H9 (cell line): ENCODE data around the gene TMEM242. TPM values are rescaled to one million over a fixed set of nuclear protein-coding genes. Genes with fewer than 3 reads are reported as not detected.

Experiments
- DNase-seq: peaks from one replicate; pipeline ENCODE4 v3.0.0-alpha.2; 2017
- H2AFZ ChIP-seq: one replicate; pipeline ENCODE4 v1.6.1; 2013; ENCODE audit warnings: mild to moderate bottlenecking, low read length, control low read depth, moderate library complexity
- H2AK5ac ChIP-seq: 2 replicates; pipeline ENCODE4 v1.6.1; 2013; ENCODE audit warnings: low read length, control low read depth, mixed read lengths; ENCODE audit not compliant: insufficient read length
- H2BK120ac ChIP-seq: one replicate; pipeline ENCODE4 v1.6.1; 2013; ENCODE audit warnings: low read depth, mild to moderate bottlenecking, low read length, control low read depth, inconsistent platforms; ENCODE audit not compliant: poor library complexity, severe bottlenecking
- H2BK12ac ChIP-seq: 2 replicates; pipeline ENCODE4 v1.6.1; 2013; ENCODE audit warnings: low read length, control low read depth, mixed read lengths, low read depth; ENCODE audit not compliant: insufficient read length
- H2BK15ac ChIP-seq: 2 replicates; pipeline ENCODE4 v1.6.1; 2013; ENCODE audit warnings: low read depth, low read length, control low read depth
- H2BK20ac ChIP-seq: one replicate; pipeline ENCODE4 v1.6.1; 2013; ENCODE audit warnings: low read depth, mild to moderate bottlenecking, low read length, control low read depth, inconsistent platforms; ENCODE audit not compliant: poor library complexity, severe bottlenecking
- H2BK5ac ChIP-seq: 2 replicates; pipeline ENCODE4 v1.6.1; 2013; ENCODE audit warnings: low read length, control low read depth, mixed read lengths; ENCODE audit not compliant: insufficient read length
- H3K14ac ChIP-seq: 2 replicates; pipeline ENCODE4 v1.6.1; 2013; ENCODE audit warnings: low read length, control low read depth; ENCODE audit not compliant: insufficient read depth
- H3K18ac ChIP-seq: 2 replicates; pipeline ENCODE4 v1.6.1; 2013; ENCODE audit warnings: low read depth, mild to moderate bottlenecking, mixed read lengths, low read length, control low read depth; ENCODE audit not compliant: insufficient read length
- H3K23ac ChIP-seq: 2 replicates; pipeline ENCODE4 v1.6.1; 2013; ENCODE audit warnings: low read length, control low read depth, mixed read lengths, low read depth; ENCODE audit not compliant: insufficient read length
- H3K23me2 ChIP-seq: 2 replicates; pipeline ENCODE4 v1.6.1; 2013; ENCODE audit warnings: low read depth, mild to moderate bottlenecking, mixed read lengths, low read length, control low read depth; ENCODE audit not compliant: insufficient read length, poor library complexity, severe bottlenecking
- H3K27ac ChIP-seq: 2 replicates; pipeline ENCODE4 v1.5.1; 2013; ENCODE audit warnings: low read length, control low read depth, mixed read lengths, low read depth; ENCODE audit not compliant: insufficient read length
- H3K27me3 ChIP-seq: 2 replicates; pipeline ENCODE4 v1.6.1; 2013; ENCODE audit warnings: low read length, control low read depth, inconsistent platforms; ENCODE audit not compliant: insufficient read depth
- H3K4ac ChIP-seq: 2 replicates; pipeline ENCODE4 v1.6.1; 2013; ENCODE audit warnings: low read depth, mild to moderate bottlenecking, control low read depth, inconsistent platforms, low read length, moderate library complexity
- H3K4me1 ChIP-seq: 2 replicates; pipeline ENCODE4 v1.6.1; 2013; ENCODE audit warnings: low read length, control low read depth, inconsistent platforms; ENCODE audit not compliant: insufficient read depth
- H3K4me2 ChIP-seq: 2 replicates; pipeline ENCODE4 v1.6.1; 2013; ENCODE audit warnings: low read length, control low read depth, mixed read lengths; ENCODE audit not compliant: insufficient read length, insufficient read depth
- H3K56ac ChIP-seq: 2 replicates; pipeline ENCODE4 v1.6.1; 2013; ENCODE audit warnings: low read depth, mild to moderate bottlenecking, mixed read lengths, low read length, control low read depth; ENCODE audit not compliant: insufficient read length
- H3K79me1 ChIP-seq: 2 replicates; pipeline ENCODE4 v1.6.1; 2013; ENCODE audit warnings: low read depth, mild to moderate bottlenecking, moderate library complexity, low read length, control low read depth, inconsistent platforms; ENCODE audit not compliant: insufficient read depth, poor library complexity, severe bottlenecking
- H3K79me2 ChIP-seq: 2 replicates; pipeline ENCODE4 v1.6.1; 2013; ENCODE audit warnings: low read length, control low read depth, inconsistent platforms; ENCODE audit not compliant: insufficient read depth
- H3K9ac ChIP-seq: 2 replicates; pipeline ENCODE4 v1.6.1; 2013; ENCODE audit warnings: low read length, control low read depth, mixed read lengths; ENCODE audit not compliant: insufficient read length; ENCODE audit errors: extremely low read depth
- H3K9me3 ChIP-seq: one replicate; pipeline ENCODE4 v1.6.1; 2013; ENCODE audit warnings: low read depth, low read length, inconsistent platforms; ENCODE audit not compliant: control insufficient read depth
- H3T11ph ChIP-seq: one replicate; pipeline ENCODE4 v1.6.1; 2013; ENCODE audit warnings: mild to moderate bottlenecking, low read length, control low read depth, inconsistent platforms
- H4K20me1 ChIP-seq: one replicate; pipeline ENCODE4 v1.6.1; 2013; ENCODE audit not compliant: control insufficient read depth, insufficient read length, insufficient read depth
- H4K5ac ChIP-seq: 2 replicates; pipeline ENCODE4 v1.6.1; 2013; ENCODE audit warnings: low read depth, mild to moderate bottlenecking, mixed read lengths, low read length, control low read depth; ENCODE audit not compliant: insufficient read length
- H4K8ac ChIP-seq: replicated peaks from 2 replicates; pipeline ENCODE4 v1.6.1; 2013; ENCODE audit warnings: low read length, control low read depth, mixed read lengths, low read depth; ENCODE audit not compliant: insufficient read length
- H4K91ac ChIP-seq: 2 replicates; pipeline ENCODE4 v1.6.1; 2013; ENCODE audit warnings: low read depth, mild to moderate bottlenecking, moderate library complexity, mixed read lengths, low read length, control low read depth; ENCODE audit not compliant: insufficient read length
- H3K27ac Mint-ChIP-seq, 3 experiments: 2 replicates in 2 of 3; 3 replicates in 1 of 3; pipeline ENCODE4 v1.8.0; 2020 to 2021; ENCODE audit warnings: mixed read lengths in 3 of 3, mild to moderate bottlenecking in 1 of 3, moderate library complexity in 1 of 3
- H3K27me3 Mint-ChIP-seq: 2 replicates; pipeline ENCODE4 v1.8.0; 2021; ENCODE audit warnings: low read depth, mild to moderate bottlenecking, moderate library complexity, mixed read lengths
- H3K36me3 Mint-ChIP-seq, 3 experiments: 2 replicates in 2 of 3; 3 replicates in 1 of 3; pipeline ENCODE4 v1.8.0; 2020 to 2021; ENCODE audit warnings: low read depth in 3 of 3, mixed read lengths in 3 of 3; ENCODE audit not compliant: insufficient read depth in 1 of 3
- H3K4me1 Mint-ChIP-seq, 2 experiments: 2 replicates each; pipeline ENCODE4 v1.8.0; 2020; ENCODE audit warnings: mixed read lengths in 2 of 2
- H3K4me3 Mint-ChIP-seq, 2 experiments: 2 replicates in 1 of 2; 3 replicates in 1 of 2; pipeline ENCODE4 v1.8.0; 2020 to 2021; ENCODE audit warnings: mild to moderate bottlenecking in 2 of 2, mixed read lengths in 2 of 2, moderate library complexity in 1 of 2
- H3K9me3 Mint-ChIP-seq, 2 experiments: 2 replicates in 1 of 2; 3 replicates in 1 of 2; pipeline ENCODE4 v1.8.0; 2020; ENCODE audit warnings: mild to moderate bottlenecking in 2 of 2, mixed read lengths in 2 of 2, moderate library complexity in 1 of 2
- WGBS: extraction: QIAGEN DNeasy Blood & Tissue Kit; methylation state at CpG from one replicate; pipeline ENCODE4 v1.1.7; 2013; ENCODE audit warnings: missing lambda C conversion rate, low lambda C conversion rate, mixed read lengths; ENCODE audit not compliant: insufficient read length; ENCODE audit errors: extremely low coverage; 5-methylcytosine and 5-hydroxymethylcytosine counted together
- total RNA-seq: library from RNA; stranded (reverse); gene quantifications from 2 replicates; pipeline ENCODE4 v1.2.1, GENCODE V29; 2021
- TF ChIP-seq, protein P1 (sequence below): fragments of 200-600 bp; sonication (generic); conservative IDR thresholded peaks from 3 replicates; pipeline ENCODE4 v1.8.0; 2021; ENCODE audit warnings: antibody characterized with exemption, mild to moderate bottlenecking

Gene TMEM242
- total RNA-seq, 1 experiment from 2014 or later, result 10.5 TPM

DNA sequence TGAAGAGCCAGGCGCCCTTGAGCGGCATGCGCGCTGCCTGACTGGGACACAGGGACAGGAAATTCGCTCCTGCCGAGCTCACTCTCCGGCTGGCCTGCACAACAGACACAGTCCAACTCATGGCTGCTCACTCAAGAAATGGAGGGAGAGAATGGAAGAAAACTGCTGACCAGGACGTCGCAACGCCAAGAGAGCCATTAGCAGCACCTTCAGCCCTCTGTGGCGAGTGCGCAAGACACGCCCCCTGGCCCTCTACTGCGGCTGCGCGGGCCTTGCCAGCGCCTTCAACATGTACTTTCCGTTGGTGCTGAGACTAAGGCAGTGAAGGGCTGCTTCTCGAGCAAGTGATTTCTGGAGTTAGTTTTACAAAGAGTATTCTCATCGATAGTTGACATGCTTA lies 23.3 kb downstream of the TMEM242 start:
- H4K5ac ChIP-seq, result no peak overlapping the region
- H4K91ac ChIP-seq, result no peak overlapping the region
- no peak overlapping the region for H3K4me2 ChIP-seq
- H3K9ac ChIP-seq, result no peak overlapping the region
- no peak overlapping the region for H3K27ac Mint-ChIP-seq
- no peaks in the 10 kb centered on the region for H3K79me1 ChIP-seq
- H3K36me3 Mint-ChIP-seq, result no peaks in the 10 kb centered on the region; a peak in 1 of 7 replicates
- no peak overlapping the region for H2AFZ ChIP-seq
- WGBS, result no CpG with 5 or more reads among the region's 20 CpGs
- H3K9me3 ChIP-seq, result no peaks in the 10 kb centered on the region
- H3K14ac ChIP-seq, result no peak overlapping the region
- H3K4ac ChIP-seq, result no peak overlapping the region
- no peak overlapping the region for H3K18ac ChIP-seq
- H3K56ac ChIP-seq, result no peak overlapping the region
- H3K23ac ChIP-seq, result no peak overlapping the region
- H3K4me1 ChIP-seq, result peaks cover 2% of the 10 kb centered on the region; the same call in 1 of the 2 replicates
- no peak overlapping the region for H2BK20ac ChIP-seq
- H3K23me2 ChIP-seq, result no peaks in the 10 kb centered on the region
- H3K79me2 ChIP-seq, result peaks cover 2% of the 10 kb centered on the region; the same call in 1 of the 2 replicates
- no peak for DNase-seq
- no peak overlapping the region for H3K4me3 Mint-ChIP-seq
- no peaks in the 10 kb centered on the region for H3K9me3 Mint-ChIP-seq
- no peak overlapping the region for H3T11ph ChIP-seq
- H3K27me3 ChIP-seq, result no peaks in the 10 kb centered on the region
- TF ChIP-seq, protein P1, sequence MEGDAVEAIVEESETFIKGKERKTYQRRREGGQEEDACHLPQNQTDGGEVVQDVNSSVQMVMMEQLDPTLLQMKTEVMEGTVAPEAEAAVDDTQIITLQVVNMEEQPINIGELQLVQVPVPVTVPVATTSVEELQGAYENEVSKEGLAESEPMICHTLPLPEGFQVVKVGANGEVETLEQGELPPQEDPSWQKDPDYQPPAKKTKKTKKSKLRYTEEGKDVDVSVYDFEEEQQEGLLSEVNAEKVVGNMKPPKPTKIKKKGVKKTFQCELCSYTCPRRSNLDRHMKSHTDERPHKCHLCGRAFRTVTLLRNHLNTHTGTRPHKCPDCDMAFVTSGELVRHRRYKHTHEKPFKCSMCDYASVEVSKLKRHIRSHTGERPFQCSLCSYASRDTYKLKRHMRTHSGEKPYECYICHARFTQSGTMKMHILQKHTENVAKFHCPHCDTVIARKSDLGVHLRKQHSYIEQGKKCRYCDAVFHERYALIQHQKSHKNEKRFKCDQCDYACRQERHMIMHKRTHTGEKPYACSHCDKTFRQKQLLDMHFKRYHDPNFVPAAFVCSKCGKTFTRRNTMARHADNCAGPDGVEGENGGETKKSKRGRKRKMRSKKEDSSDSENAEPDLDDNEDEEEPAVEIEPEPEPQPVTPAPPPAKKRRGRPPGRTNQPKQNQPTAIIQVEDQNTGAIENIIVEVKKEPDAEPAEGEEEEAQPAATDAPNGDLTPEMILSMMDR, result no peak
- no peak overlapping the region for H3K27ac ChIP-seq
- no peaks in the 10 kb centered on the region for H3K27me3 Mint-ChIP-seq
- no peak overlapping the region for H4K8ac ChIP-seq
- H2BK12ac ChIP-seq, result no peak overlapping the region
- no peak overlapping the region for H2BK15ac ChIP-seq
- H2BK5ac ChIP-seq, result no peak overlapping the region
- no peaks in the 10 kb centered on the region for H4K20me1 ChIP-seq
- no peak overlapping the region for H2AK5ac ChIP-seq
- peaks cover 12 to 19% of the 10 kb centered on the region in 2 experiments for H3K4me1 Mint-ChIP-seq
- H2BK120ac ChIP-seq, result no peak overlapping the region
